ENCODE measurements around the gene SLC6A1.
"Not testable (repeated sequence)": the region's sequence is repeated elsewhere in the genome, so short reads cannot be mapped to it uniquely, and the experiment has no call there.

The SLC6A1 gene

DNA sequence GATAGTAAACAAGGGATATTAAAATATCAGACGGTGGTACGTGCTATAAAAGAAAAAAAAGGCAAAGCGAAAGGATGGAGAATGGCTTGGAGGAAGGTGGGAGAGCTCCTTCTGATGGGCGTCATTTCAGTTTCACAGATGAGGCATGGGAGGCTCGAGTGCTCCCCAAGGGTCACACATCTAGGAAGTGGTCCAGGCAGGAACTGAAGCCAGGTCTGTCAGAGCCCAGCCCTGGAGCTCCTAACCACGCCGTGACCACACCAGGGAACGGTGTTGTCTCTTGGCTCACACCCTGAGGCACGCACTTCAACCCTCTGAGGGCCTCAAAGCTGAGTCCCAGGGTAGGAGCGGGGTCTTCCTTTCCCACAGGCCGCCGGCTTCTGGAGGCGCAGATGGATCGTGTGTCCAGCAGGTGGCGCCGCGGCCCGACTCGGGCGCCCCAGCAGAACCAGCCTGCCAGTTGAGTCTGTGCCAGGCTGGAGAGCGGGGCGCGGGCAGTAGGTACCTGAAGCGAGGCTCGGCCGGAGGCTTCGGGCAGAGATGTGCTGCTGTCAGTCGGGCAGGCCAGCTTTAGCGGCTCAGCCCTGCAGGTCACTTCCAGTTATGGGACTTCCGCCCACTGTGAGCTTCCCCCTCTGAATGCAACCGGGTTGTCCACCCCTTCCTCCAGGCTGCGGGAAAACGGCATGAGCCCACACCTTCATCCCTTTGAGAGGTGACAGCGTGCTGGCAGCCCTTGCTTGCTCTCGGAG, 68.1 kb downstream of the SLC6A1 start:
- peak; percentile 41 for DNase-seq (ENCODE audit: low read depth)

- not testable (repeated sequence) for DNase-seq (ENCODE audit: low read depth)
Measured at GRCh38 chr3:11061268-11061871, 68.8 kb downstream of the SLC6A1 start.

- DNase-seq (ENCODE audit: low read depth): no peak
Measured at GRCh38 chr3:11062704-11063103, 70.2 kb downstream of the SLC6A1 start.

DNA sequence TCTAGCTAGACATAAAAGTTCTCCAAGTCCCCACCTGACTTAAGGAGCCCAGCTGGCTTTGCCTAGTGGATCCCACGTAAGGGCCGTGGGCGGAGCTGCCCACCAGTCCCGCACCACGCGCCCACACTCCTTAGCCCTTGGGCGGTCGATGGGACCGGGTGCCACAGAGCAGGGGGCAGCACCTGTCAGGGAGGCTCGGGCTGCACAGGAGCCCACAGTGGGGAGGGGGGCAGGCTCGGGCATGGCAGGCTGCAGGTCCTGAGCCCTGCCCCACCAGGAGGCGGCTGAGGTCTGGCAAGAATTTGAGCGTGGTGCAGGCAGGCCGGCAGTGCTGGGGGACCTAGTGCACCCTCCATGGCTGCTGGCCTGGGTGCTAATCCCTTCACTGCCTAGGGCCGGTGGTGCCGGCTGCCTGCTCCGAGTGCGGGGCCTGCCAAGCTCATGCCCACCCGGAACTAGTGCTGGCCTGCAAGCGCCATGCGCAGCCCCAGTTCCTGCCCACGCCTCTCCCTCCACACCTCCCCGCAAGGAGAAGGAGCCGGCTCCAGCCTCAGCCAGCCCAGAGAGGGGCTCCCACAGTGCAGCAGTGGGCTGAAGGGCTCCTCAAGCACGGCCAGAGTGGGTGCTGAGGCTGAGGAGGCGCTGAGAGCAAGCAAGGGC, 78.7 kb downstream of the SLC6A1 start:
- no peak for DNase-seq (ENCODE audit: low read depth)

DNA sequence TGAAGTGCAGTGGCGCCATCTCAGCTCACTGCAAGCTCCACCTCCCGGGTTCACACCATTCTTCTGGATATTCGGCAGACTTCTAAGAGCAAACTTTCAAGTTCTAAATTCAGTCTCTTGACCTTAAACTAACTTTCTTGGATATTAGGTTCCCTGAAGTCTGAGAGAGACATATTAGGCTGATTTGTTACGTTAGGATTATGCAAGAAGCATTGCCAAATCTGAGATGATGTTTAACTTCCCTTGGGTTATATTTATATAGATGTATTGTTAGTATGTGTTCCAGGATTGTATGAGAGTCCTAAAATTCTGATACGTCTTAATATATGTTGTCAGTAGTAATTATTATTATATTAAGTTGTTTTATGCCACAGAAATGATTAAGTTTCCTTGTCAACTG, 80.1 kb downstream of the SLC6A1 start:
- no peak for DNase-seq (ENCODE audit: low read depth)

DNA sequence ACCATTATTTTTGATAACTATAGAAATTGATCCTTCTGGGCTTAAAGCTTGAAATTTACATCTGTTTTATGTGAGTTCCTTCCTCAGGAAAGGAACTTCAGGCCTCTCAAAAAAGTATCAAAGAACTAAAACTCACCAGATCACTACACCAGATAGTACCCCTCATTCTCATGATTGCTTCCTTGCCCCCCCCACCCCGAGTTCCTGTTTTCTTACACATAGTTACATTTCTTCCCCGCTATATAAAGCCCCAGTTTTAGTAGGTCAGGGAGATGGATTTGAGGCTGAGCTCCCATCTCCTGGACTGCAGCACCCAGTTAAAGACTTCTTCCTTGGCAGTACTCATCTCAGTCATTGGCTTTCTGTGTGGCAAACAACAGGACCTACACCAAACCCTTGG, 81.5 kb downstream of the SLC6A1 start:
- DNase-seq (ENCODE audit: low read depth): no peak

GRCh38 chr3:11074451-11074850, 81.9 kb downstream of the SLC6A1 start:
- no peak for DNase-seq (ENCODE audit: low read depth)

GRCh38 chr3:11075122-11075521, 82.6 kb downstream of the SLC6A1 start:
- DNase-seq (ENCODE audit: low read depth): not testable (repeated sequence)

GRCh38 chr3:11076711-11077110, 84.2 kb downstream of the SLC6A1 start:
- DNase-seq (ENCODE audit: low read depth): no peak

DNA sequence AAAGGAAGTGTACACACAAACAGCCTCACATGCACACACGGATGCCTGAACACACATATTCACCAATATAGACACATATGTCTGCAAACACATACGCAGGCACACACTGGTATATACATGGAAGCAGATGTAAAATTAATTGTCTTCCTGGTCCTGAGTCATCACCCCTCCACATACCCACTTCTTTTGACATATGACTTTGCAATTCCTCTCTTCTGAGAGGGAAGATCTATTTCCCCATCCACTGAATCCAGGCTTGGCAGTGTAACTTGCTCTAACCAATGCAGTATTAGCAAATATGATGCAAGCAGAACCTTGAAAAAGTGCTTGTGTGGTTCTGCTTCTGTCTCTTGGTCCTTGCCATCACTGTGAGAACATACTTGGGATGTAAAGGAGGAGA, 84.9 kb downstream of the SLC6A1 start:
- DNase-seq (ENCODE audit: low read depth): no peak

- no peak for DNase-seq (ENCODE audit: low read depth)
Measured at GRCh38 chr3:11078826-11079515, 86.4 kb downstream of the SLC6A1 start.

GRCh38 chr3:11080492-11080891, 87.9 kb downstream of the SLC6A1 start:
- no peak for DNase-seq (ENCODE audit: low read depth)

DNA sequence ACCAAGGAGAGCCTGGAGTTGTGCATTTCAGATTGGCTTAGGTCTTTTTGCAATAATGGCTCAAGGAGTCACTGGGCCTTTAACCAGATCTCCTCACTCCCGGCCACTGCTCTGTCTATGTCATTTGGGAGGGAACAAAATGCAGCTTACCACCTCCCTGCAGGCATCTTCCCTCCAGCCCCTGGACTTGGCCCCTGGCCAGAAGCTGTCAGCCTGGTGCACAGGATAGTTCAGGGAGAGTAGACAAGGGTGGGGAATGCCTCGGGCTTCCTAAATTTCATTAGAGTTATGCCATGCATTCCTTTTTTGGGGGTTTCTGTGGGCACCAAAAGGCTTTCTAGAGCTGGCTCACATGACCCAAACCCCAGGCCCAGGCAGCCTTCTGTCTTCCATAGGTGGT, 91.5 kb downstream of the SLC6A1 start:
- no peak for DNase-seq (ENCODE audit: low read depth)

GRCh38 chr3:11084677-11085076, 92.1 kb downstream of the SLC6A1 start:
- no peak for DNase-seq (ENCODE audit: low read depth)

GRCh38 chr3:11085093-11085840, 92.7 kb downstream of the SLC6A1 start:
- no peak for DNase-seq (ENCODE audit: low read depth)

DNA sequence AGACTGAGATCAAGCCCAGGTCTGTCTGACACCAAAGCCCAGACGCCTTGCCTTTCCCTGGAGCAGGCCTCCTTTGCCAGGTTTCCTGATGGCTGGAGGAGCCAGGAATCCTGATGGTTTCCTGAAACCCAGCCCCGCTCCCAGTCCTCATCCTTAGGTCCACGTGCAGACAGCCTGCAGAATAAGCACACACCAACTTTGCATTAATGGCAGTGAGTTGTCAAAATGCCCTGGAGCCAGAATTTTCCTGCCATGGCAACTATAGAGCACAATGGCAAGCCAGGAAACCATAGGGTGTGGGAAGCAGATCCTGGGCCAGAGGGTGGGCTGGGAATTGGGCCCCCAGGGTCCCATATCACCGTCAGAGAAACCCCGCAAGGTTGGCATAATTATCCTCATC, 94.3 kb downstream of the SLC6A1 start:
- no peak for DNase-seq (ENCODE audit: low read depth)

DNA sequence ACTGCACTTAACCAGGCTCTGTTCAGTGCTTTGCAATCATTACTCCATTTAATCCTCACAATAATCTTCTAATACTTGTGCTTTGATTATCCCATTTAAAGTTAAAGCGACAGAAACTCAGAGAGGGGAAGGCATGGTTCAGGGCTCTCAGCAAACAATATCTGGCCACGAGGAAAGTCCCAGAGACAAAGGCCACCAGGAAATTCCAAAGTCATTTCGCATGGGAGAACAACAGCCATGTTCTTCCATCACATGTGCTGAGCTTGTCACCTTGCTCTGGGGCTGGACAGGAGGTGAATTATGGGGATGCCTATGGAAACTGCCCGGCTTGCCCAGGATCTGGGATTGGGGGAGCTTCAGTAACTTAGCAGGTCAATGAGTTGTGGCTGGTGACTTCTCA, 95.5 kb downstream of the SLC6A1 start:
- DNase-seq (ENCODE audit: low read depth): no peak

- no peak for DNase-seq (ENCODE audit: low read depth)
Measured at GRCh38 chr3:11088831-11089230, 96.3 kb downstream of the SLC6A1 start.
